Stimulated activated CD8-positive, alpha-beta memory T cell treated with anti-CD3 and anti-CD28 coated beads, Interleukin-12 subunit alpha, Interleukin-12 subunit beta, amount 100 ng/mL, for 4 hours (primary cell): ENCODE results near the gene TPO.

Source experiments
- DNase-seq: peaks from one replicate; pipeline ENCODE4 v3.0.0-alpha.2; 2020; ENCODE audit warnings: low read depth

Gene TPO

GRCh38 chr2:1586251-1586922 is 173.1 kb downstream of the TPO start:
- DNase-seq = no peak

DNA sequence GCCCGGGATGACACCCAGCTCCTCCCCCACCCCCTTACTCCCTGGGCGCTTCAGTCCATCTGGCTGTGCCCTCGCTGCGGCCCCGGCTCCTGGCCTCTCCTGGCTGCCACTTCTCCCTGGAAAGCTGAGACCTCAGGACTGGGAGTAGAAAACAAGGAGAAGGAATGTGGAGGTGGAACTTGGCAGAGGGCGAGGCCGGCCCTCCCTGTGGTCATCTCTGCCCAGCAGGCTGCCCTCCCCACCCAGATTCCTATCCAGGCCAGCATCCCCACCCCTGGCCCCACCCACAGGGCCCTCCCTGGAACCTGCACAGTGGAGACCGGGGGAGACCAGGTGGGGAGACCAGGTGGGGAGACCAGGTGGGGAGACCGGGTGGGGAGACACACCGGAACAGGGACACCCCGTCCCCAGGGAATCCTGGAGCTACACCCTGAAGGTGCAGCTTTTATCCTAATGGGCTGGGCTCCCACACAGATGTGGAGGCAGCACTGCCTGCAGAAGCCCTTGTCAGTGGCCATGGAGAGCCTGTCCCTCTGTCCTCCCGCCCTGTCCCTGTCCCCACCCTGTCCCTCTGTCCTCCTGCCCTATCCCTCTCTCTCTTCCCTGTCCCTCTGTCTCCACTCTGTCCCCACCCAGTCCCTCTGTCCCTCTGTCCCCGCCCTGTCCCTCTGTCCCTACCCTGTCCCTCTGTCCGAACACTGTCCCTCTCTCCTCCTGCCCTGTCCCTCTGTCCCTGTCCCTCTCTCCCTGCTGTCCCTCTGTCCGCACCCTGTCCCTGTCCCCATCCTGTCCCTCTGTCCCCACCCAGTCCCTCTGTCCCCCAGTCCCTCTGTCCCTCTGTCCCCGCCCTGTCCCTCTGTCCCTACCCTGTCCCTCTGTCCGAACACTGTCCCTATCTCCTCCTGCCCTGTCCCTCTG is 173.9 kb downstream of the TPO start:
- DNase-seq = no peak

- DNase-seq = no peak
Observed at GRCh38 chr2:1588051-1588977, 175.1 kb downstream of the TPO start.

GRCh38 chr2:1588978-1589621 is 175.8 kb downstream of the TPO start:
- DNase-seq = no peak

DNA sequence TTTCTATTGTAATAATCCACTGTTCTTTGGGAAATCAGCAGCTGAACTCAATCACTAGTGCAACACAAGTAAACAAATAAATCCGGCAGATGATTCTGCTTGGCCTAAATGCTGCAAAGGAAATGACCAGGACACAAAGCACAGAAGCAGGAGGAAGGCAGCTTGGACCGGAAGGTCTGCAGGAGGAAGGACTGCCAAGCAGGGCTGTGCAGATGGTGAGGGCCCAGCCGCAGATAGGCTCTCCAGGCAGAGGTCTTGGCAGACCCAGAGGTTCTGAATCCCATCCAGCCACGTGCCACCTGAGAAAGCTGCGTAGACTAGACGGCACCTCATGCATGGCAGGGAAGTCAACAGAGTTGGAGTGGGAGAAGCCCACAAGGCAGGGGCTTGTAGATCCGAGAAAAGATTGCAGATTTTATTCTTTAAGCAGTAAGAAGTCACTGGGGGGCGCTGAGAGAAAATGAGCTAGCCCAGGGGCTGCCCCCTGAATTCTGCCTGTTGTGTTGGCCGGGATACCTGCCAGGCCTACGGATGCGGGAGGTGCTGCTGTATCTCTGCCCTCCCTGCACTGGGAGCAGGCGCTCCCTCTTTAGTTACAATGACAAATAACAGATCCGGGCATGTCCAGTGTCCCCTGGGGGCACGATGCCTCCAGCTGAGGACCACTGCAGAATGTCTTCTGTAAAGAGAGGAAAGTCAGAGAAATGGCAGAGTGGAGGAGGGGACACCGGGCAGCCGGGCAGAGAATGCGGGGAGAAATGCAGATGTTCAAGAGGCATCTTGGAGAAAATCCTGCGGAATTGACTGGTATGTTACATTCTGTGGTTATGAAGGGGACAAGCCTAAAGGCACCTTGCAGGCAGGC is 177.6 kb downstream of the TPO start:
- DNase-seq = no peak

GRCh38 chr2:1591461-1591770 is 178.2 kb downstream of the TPO start:
- DNase-seq = no peak
